ENCODE measurements around the gene ZNF454.

ZNF454 gene

GRCh38 chr5:178940569-178941360 lies at the start of gene ZNF454:
Gene ZNF454 (plus strand): TSS chr5:178941198. CDS start chr5:178942792, 1,594 bp downstream.
- no peaks in the 10 kb centered on the region for H3K27me3 ChIP-seq (ENCODE audit: control insufficient read depth, insufficient read depth, low read length)
- no peaks in the 10 kb centered on the region for H3K36me3 ChIP-seq (ENCODE audit: control insufficient read depth, insufficient read depth, low read length)
- peak within 1 kb of the TSS; percentile 80 for H3K4me3 ChIP-seq (ENCODE audit: low read length)
- peaks cover 11% of the 10 kb centered on the region for H3K9me3 ChIP-seq (ENCODE audit: control insufficient read depth, low read length)
- peak within 1 kb of the TSS; percentile 54 for H3K9ac ChIP-seq (ENCODE audit: low read length)
- H3K4me1 ChIP-seq (ENCODE audit: control insufficient read depth, insufficient read depth, low read length): no peaks in the 10 kb centered on the region

GRCh38 chr5:178895615-178896571 lies 45.1 kb upstream of the ZNF454 start, which contains the start of gene ZFP2:
Gene ZFP2 (plus strand): TSS chr5:178895913. CDS start chr5:178931314, 35,401 bp downstream.
- Histone ChIP-seq H3K36me3 (ENCODE audit: control insufficient read depth, insufficient read depth, low read length) (no peaks in the 10 kb centered on the region), H3K4me3 (ENCODE audit: low read length) (peak within 1 kb of the TSS; percentile 22), H3K27me3 (ENCODE audit: control insufficient read depth, insufficient read depth, low read length) (no peaks in the 10 kb centered on the region), H3K9me3 (ENCODE audit: control insufficient read depth, low read length) (no peaks in the 10 kb centered on the region), H3K4me1 (ENCODE audit: control insufficient read depth, insufficient read depth, low read length) (no peaks in the 10 kb centered on the region), H3K9ac (ENCODE audit: low read length) (peak within 1 kb of the TSS; percentile 61)

- no peak overlapping the region for H3K4me3 ChIP-seq (ENCODE audit: low read length)
- H3K27me3 ChIP-seq (ENCODE audit: control insufficient read depth, insufficient read depth, low read length): no peaks in the 10 kb centered on the region
- H3K4me1 ChIP-seq (ENCODE audit: control insufficient read depth, insufficient read depth, low read length): no peaks in the 10 kb centered on the region
- no peaks in the 10 kb centered on the region for H3K36me3 ChIP-seq (ENCODE audit: control insufficient read depth, insufficient read depth, low read length)
- no peak overlapping the region for H3K9ac ChIP-seq (ENCODE audit: low read length)
- no peaks in the 10 kb centered on the region for H3K9me3 ChIP-seq (ENCODE audit: control insufficient read depth, low read length)
Measured at GRCh38 chr5:178899289-178899688, 41.7 kb upstream of the ZNF454 start.

- Histone ChIP-seq H3K4me3 (ENCODE audit: low read length) (no peak overlapping the region), H3K9me3 (ENCODE audit: control insufficient read depth, low read length) (no peaks in the 10 kb centered on the region), H3K36me3 (ENCODE audit: control insufficient read depth, insufficient read depth, low read length) (no peaks in the 10 kb centered on the region), H3K9ac (ENCODE audit: low read length) (no peak overlapping the region), H3K27me3 (ENCODE audit: control insufficient read depth, insufficient read depth, low read length) (no peaks in the 10 kb centered on the region), H3K4me1 (ENCODE audit: control insufficient read depth, insufficient read depth, low read length) (no peaks in the 10 kb centered on the region)
Measured at GRCh38 chr5:178902849-178903248, 38.1 kb upstream of the ZNF454 start.

- Histone ChIP-seq H3K9ac (ENCODE audit: low read length) (no peak overlapping the region), H3K27me3 (ENCODE audit: control insufficient read depth, insufficient read depth, low read length) (no peaks in the 10 kb centered on the region), H3K36me3 (ENCODE audit: control insufficient read depth, insufficient read depth, low read length) (no peaks in the 10 kb centered on the region), H3K4me3 (ENCODE audit: low read length) (peak overlapping the region; percentile 17), H3K4me1 (ENCODE audit: control insufficient read depth, insufficient read depth, low read length) (no peaks in the 10 kb centered on the region), H3K9me3 (ENCODE audit: control insufficient read depth, low read length) (peaks cover 40% of the 10 kb centered on the region)
Measured at GRCh38 chr5:178931846-178932760, 8.9 kb upstream of the ZNF454 start.

- Histone ChIP-seq H3K27me3 (ENCODE audit: control insufficient read depth, insufficient read depth, low read length) (no peaks in the 10 kb centered on the region), H3K9ac (ENCODE audit: low read length) (peak overlapping the region; percentile 41), H3K36me3 (ENCODE audit: control insufficient read depth, insufficient read depth, low read length) (no peaks in the 10 kb centered on the region), H3K4me1 (ENCODE audit: control insufficient read depth, insufficient read depth, low read length) (no peaks in the 10 kb centered on the region), H3K4me3 (ENCODE audit: low read length) (peak overlapping the region; percentile 80), H3K9me3 (ENCODE audit: control insufficient read depth, low read length) (peaks cover 9% of the 10 kb centered on the region)
Measured at GRCh38 chr5:178941361-178941760, 363 bp downstream of the ZNF454 start.

- Histone ChIP-seq H3K4me1 (ENCODE audit: control insufficient read depth, insufficient read depth, low read length) (no peaks in the 10 kb centered on the region), H3K9me3 (ENCODE audit: control insufficient read depth, low read length) (peaks cover 53% of the 10 kb centered on the region), H3K9ac (ENCODE audit: low read length) (no peak overlapping the region), H3K4me3 (ENCODE audit: low read length) (no peak overlapping the region), H3K27me3 (ENCODE audit: control insufficient read depth, insufficient read depth, low read length) (no peaks in the 10 kb centered on the region), H3K36me3 (ENCODE audit: control insufficient read depth, insufficient read depth, low read length) (no peaks in the 10 kb centered on the region)
Measured at GRCh38 chr5:178965465-178966055, 24.6 kb downstream of the ZNF454 start.

GRCh38 chr5:178981381-178981780 lies 40.4 kb downstream of the ZNF454 start:
- Histone ChIP-seq H3K4me1 (ENCODE audit: control insufficient read depth, insufficient read depth, low read length) (no peaks in the 10 kb centered on the region), H3K9me3 (ENCODE audit: control insufficient read depth, low read length) (peaks cover 20% of the 10 kb centered on the region), H3K4me3 (ENCODE audit: low read length) (no peak overlapping the region), H3K27me3 (ENCODE audit: control insufficient read depth, insufficient read depth, low read length) (no peaks in the 10 kb centered on the region), H3K36me3 (ENCODE audit: control insufficient read depth, insufficient read depth, low read length) (no peaks in the 10 kb centered on the region), H3K9ac (ENCODE audit: low read length) (no peak overlapping the region)

- no peak overlapping the region for H3K4me3 ChIP-seq (ENCODE audit: low read length)
- no peaks in the 10 kb centered on the region for H3K36me3 ChIP-seq (ENCODE audit: control insufficient read depth, insufficient read depth, low read length)
- peaks cover 20% of the 10 kb centered on the region for H3K9me3 ChIP-seq (ENCODE audit: control insufficient read depth, low read length)
- H3K9ac ChIP-seq (ENCODE audit: low read length): no peak overlapping the region
- H3K27me3 ChIP-seq (ENCODE audit: control insufficient read depth, insufficient read depth, low read length): no peaks in the 10 kb centered on the region
- no peaks in the 10 kb centered on the region for H3K4me1 ChIP-seq (ENCODE audit: control insufficient read depth, insufficient read depth, low read length)
Measured at GRCh38 chr5:178982941-178983340, 41.9 kb downstream of the ZNF454 start.

- Histone ChIP-seq H3K36me3 (ENCODE audit: control insufficient read depth, insufficient read depth, low read length) (no peaks in the 10 kb centered on the region), H3K27me3 (ENCODE audit: control insufficient read depth, insufficient read depth, low read length) (no peaks in the 10 kb centered on the region), H3K9me3 (ENCODE audit: control insufficient read depth, low read length) (peaks cover 20% of the 10 kb centered on the region), H3K4me3 (ENCODE audit: low read length) (no peak overlapping the region), H3K9ac (ENCODE audit: low read length) (no peak overlapping the region), H3K4me1 (ENCODE audit: control insufficient read depth, insufficient read depth, low read length) (no peaks in the 10 kb centered on the region)
Measured at GRCh38 chr5:178983728-178984127, 42.7 kb downstream of the ZNF454 start.

All from mucosa of stomach (tissue), 1 donor.